Measurements from ENCODE around the gene MRPS2. TPM values are rescaled to one million over a fixed set of nuclear protein-coding genes. Genes with fewer than 3 reads are reported as not detected.

MRPS2 gene
- total RNA-seq, 1 experiment from 2014 or later: 77.6 TPM

GRCh38 chr9:135480071-135480939 is 20.2 kb upstream of the MRPS2 start (continued):
- no peak for TF ChIP-seq AR (CRISPR knock-in tag; IDR thresholded peaks at IDR 0.05)
- peak; percentile 61; the same call in 1 of the 2 replicates for TF ChIP-seq FOXP1 (CRISPR knock-in tag; IDR thresholded peaks at IDR 0.05; ENCODE audit: borderline replicate concordance)
- TF ChIP-seq ETV6 (CRISPR knock-in tag; IDR thresholded peaks at IDR 0.05): 0 out of 2 replicates have a peak, but pooled peaks have one; percentile 55
- TF ChIP-seq RELA (CRISPR knock-in tag; IDR thresholded peaks at IDR 0.05; ENCODE audit: borderline replicate concordance): peak; percentile 69; the same call in 1 of the 2 replicates
- peak; percentile 41; the same call in 1 of the 2 replicates for TF ChIP-seq ARID4B (CRISPR knock-in tag; IDR thresholded peaks at IDR 0.05; ENCODE audit: borderline replicate concordance)
- TF ChIP-seq ZNF281 (CRISPR knock-in tag; IDR thresholded peaks at IDR 0.05): 0 out of 2 replicates have a peak, but pooled peaks have one; percentile 32
- no peak for TF ChIP-seq ZNF232 (CRISPR knock-in tag; IDR thresholded peaks at IDR 0.05)
- TF ChIP-seq JUN (CRISPR knock-in tag; IDR thresholded peaks at IDR 0.05): peak; percentile 56; the same call in 1 of the 2 replicates
- TF ChIP-seq HMGXB4 (CRISPR knock-in tag; IDR thresholded peaks at IDR 0.05): peak; percentile 57; the same call in 1 of the 2 replicates

- TF ChIP-seq ZNF138 (CRISPR knock-in tag; conservative IDR thresholded peaks at IDR 0.05) (no peak), OVOL2 (CRISPR knock-in tag; IDR thresholded peaks at IDR 0.05; ENCODE audit: borderline replicate concordance) (no peak), ATF6 (CRISPR knock-in tag; IDR thresholded peaks at IDR 0.05) (no peak), NR2C2 (CRISPR knock-in tag; IDR thresholded peaks at IDR 0.05) (no peak), PRRX2 (CRISPR knock-in tag; IDR thresholded peaks at IDR 0.05) (no peak), CREB1 (CRISPR knock-in tag; IDR thresholded peaks at IDR 0.05) (no peak), ATF3 (CRISPR knock-in tag; conservative IDR thresholded peaks at IDR 0.05) (no peak)
- peak; percentile 12 for ATAC-seq
- DNase-seq (ENCODE audit: low spot score): no peak
- ChIA-PET CTCF (interaction anchor here (0.7 to 2.0 kb wide), 8 partner anchors 10 to 44 kb away, joined by 3 to 12 read pairs (median 9); a partner anchor contains a TSS), POLR2A (interaction anchor here (1.3 kb wide), 1 partner anchor 13 kb away, joined by 3 read pairs; no protein-coding TSS in a partner anchor)
- Mint-ChIP-seq H3K27me3 (ENCODE audit: low read depth) (no peaks in the 10 kb centered on the region; the same call in 1 of the 2 replicates), H3K4me1 (peaks cover 16% of the 10 kb centered on the region; the same call in 1 of the 2 replicates), H3K4me3 (peak overlapping the region; percentile 66), H3K9me3 (no peaks in the 10 kb centered on the region), H3K36me3 (peaks cover 22% of the 10 kb centered on the region), H3K27ac (no peak overlapping the region)
These were observed 19.6 kb upstream of the MRPS2 start for GRCh38 chr9:135480940-135481310.

Data from WTC11 (cell line).